GM23338 (cell line): ENCODE data around the gene APC2. TPM values are rescaled to one million over a fixed set of nuclear protein-coding genes. Genes with fewer than 3 reads are reported as not detected.
A peak's percentile ranks its signal among the peaks of the same experiment; 100 is the strongest.

Experiments
- ATAC-seq: fragments of 200-7000 bp; cut with Tn5 transposase; 3 replicates; pipeline ENCODE4 v1.9.1; 2020
- DNase-seq: peaks from one replicate; pipeline ENCODE4 v3.0.0-alpha.2; 2015; ENCODE audit warnings: low spot score
- H2AFZ ChIP-seq: fragments of 200-600 bp; sonication (generic); 2 replicates; pipeline ENCODE4 v1.8.0; 2016; ENCODE audit warnings: antibody characterized with exemption, mild to moderate bottlenecking, moderate library complexity
- H3F3A ChIP-seq: fragments of 200-600 bp; sonication (generic); replicated peaks from 2 replicates; pipeline ENCODE4 v1.8.0; 2017; ENCODE audit warnings: antibody characterized with exemption, mixed run types, low read depth
- H3K27ac ChIP-seq: fragments of 200-600 bp; sonication (generic); 2 replicates; pipeline ENCODE4 v1.6.1; 2016; ENCODE audit warnings: low read depth
- H3K27me3 ChIP-seq: fragments of 200-600 bp; sonication (generic); 2 replicates; pipeline ENCODE4 v1.8.0; 2016; ENCODE audit warnings: mild to moderate bottlenecking, mixed run types, moderate library complexity; ENCODE audit not compliant: insufficient read depth
- H3K36me3 ChIP-seq: fragments of 200-600 bp; sonication (generic); 2 replicates; pipeline ENCODE4 v1.8.0; 2016; ENCODE audit warnings: mild to moderate bottlenecking; ENCODE audit not compliant: insufficient read depth
- H3K4me1 ChIP-seq: fragments of 200-600 bp; sonication (generic); 2 replicates; pipeline ENCODE4 v1.8.0; 2016; ENCODE audit warnings: mild to moderate bottlenecking, moderate library complexity; ENCODE audit not compliant: insufficient read depth
- H3K4me2 ChIP-seq: fragments of 200-600 bp; sonication (generic); 2 replicates; pipeline ENCODE4 v1.7.1; 2017; ENCODE audit warnings: mixed run types
- H3K4me3 ChIP-seq: fragments of 200-600 bp; sonication (generic); 2 replicates; pipeline ENCODE4 v1.6.1; 2016; ENCODE audit warnings: mixed run types
- H3K79me2 ChIP-seq: fragments of 200-600 bp; sonication (generic); replicated peaks from 2 replicates; pipeline ENCODE4 v1.8.0; 2017; ENCODE audit warnings: mild to moderate bottlenecking; ENCODE audit not compliant: insufficient read depth
- H3K9me2 ChIP-seq: fragments of 200-600 bp; sonication (generic); 2 replicates; pipeline ENCODE4 v1.8.0; 2017; ENCODE audit not compliant: insufficient read depth
- H4K20me1 ChIP-seq: fragments of 200-600 bp; sonication (generic); replicated peaks from 2 replicates; pipeline ENCODE4 v1.8.0; 2017; ENCODE audit warnings: mild to moderate bottlenecking; ENCODE audit not compliant: insufficient read depth
- H3K27ac Mint-ChIP-seq: 2 replicates; pipeline ENCODE4 v1.8.0; 2020; ENCODE audit warnings: inconsistent platforms, mild to moderate bottlenecking, moderate library complexity, mixed read lengths
- H3K27me3 Mint-ChIP-seq: 3 replicates; pipeline ENCODE4 v1.8.0; 2022; ENCODE audit warnings: low read depth, mild to moderate bottlenecking, moderate library complexity, mixed read lengths, inconsistent platforms; ENCODE audit not compliant: insufficient read depth, poor library complexity
- H3K36me3 Mint-ChIP-seq: 3 replicates; pipeline ENCODE4 v1.8.0; 2021; ENCODE audit warnings: low read depth, mild to moderate bottlenecking, inconsistent platforms, moderate library complexity, mixed read lengths
- H3K4me1 Mint-ChIP-seq: 3 replicates; pipeline ENCODE4 v1.8.0; 2020; ENCODE audit warnings: mild to moderate bottlenecking, inconsistent platforms, mixed read lengths
- H3K4me3 Mint-ChIP-seq: 3 replicates; pipeline ENCODE4 v1.8.0; 2021; ENCODE audit warnings: moderate library complexity, mild to moderate bottlenecking, inconsistent platforms, mixed read lengths
- H3K9me3 Mint-ChIP-seq: 3 replicates; pipeline ENCODE4 v1.8.0; 2020; ENCODE audit warnings: moderate library complexity, mild to moderate bottlenecking, inconsistent platforms, mixed read lengths
- CREB1 ChIP-seq: fragments of 250-450 bp; sonication (Bioruptor Pico); IDR thresholded peaks from 2 replicates; pipeline ENCODE4 v1.5.0; 2020; ENCODE audit warnings: low read depth, mild to moderate bottlenecking, moderate library complexity
- CTCF ChIP-seq, 2 experiments: fragments of 200-600 bp in 1 of 2; sonication (generic) in 1 of 2; conservative IDR thresholded peaks; 2 replicates each; pipeline versions ENCODE4 v1.5.1 to v1.6.1; 2016 to 2017; ENCODE audit warnings: antibody characterized with exemption in 2 of 2, low read depth in 2 of 2, mild to moderate bottlenecking in 2 of 2, moderate library complexity in 1 of 2
- EZH2 ChIP-seq: fragments of 200-600 bp; sonication (generic); IDR thresholded peaks from one replicate; pipeline ENCODE4 v1.8.0; 2017; ENCODE audit warnings: antibody characterized with exemption, mild to moderate bottlenecking, low read depth; ENCODE audit not compliant: unreplicated experiment
- EZH2phosphoT487 ChIP-seq: fragments of 200-600 bp; sonication (generic); IDR thresholded peaks from one replicate; pipeline ENCODE4 v1.8.1; 2018; ENCODE audit warnings: antibody characterized with exemption; ENCODE audit not compliant: unreplicated experiment
- POLR2AphosphoS5 ChIP-seq: IDR thresholded peaks from 2 replicates; pipeline ENCODE4 v1.6.1; 2016; ENCODE audit warnings: antibody characterized with exemption, low read depth
- STAT1 ChIP-seq: IDR thresholded peaks from one replicate; pipeline ENCODE4 v1.6.1; 2016; ENCODE audit warnings: antibody characterized with exemption; ENCODE audit not compliant: unreplicated experiment
- ZNF114 ChIP-seq: fragments of 250-450 bp; sonication (Bioruptor Pico); IDR thresholded peaks from 2 replicates; pipeline ENCODE4 v1.5.0; 2020; ENCODE audit warnings: mild to moderate bottlenecking, moderate library complexity
- ZNF331 ChIP-seq: fragments of 250-450 bp; sonication (Bioruptor Pico); IDR thresholded peaks from 2 replicates; pipeline ENCODE4 v1.5.0; 2020; ENCODE audit warnings: low read depth, mild to moderate bottlenecking, moderate library complexity
- ZNF462 ChIP-seq: fragments of 250-450 bp; sonication (Bioruptor Pico); IDR thresholded peaks from 2 replicates; pipeline ENCODE4 v1.5.0; 2020; ENCODE audit warnings: mild to moderate bottlenecking, moderate library complexity
- polyA plus RNA-seq: library from polyadenylated mRNA; unstranded; fragments of >200 nt; fragmentation: Nextera tagmentation; extraction: Ambion mirVana; gene quantifications from 2 replicates; pipeline ENCODE4 v1.2.1, GENCODE V29; 2016
- total RNA-seq: library from RNA; depleted of rRNA; stranded (reverse); fragments of >200 nt; shearing (Covaris generic); gene quantifications from 2 replicates; pipeline ENCODE4 v1.2.3, GENCODE V29; 2014

Gene APC2
- total and polyA plus RNA-seq, 2 experiments from 2014 or later, result 1.4 to 18.3 TPM

GRCh38 chr19:1400281-1401137, 49.4 kb upstream of the APC2 start:
- no peak overlapping the region for H3K27ac ChIP-seq
- H3K36me3 Mint-ChIP-seq, result no peaks in the 10 kb centered on the region; the same call in 2 of the 3 replicates
- TF ChIP-seq POLR2AphosphoS5 (no peak), EZH2 (no peak), EZH2phosphoT487 (no peak), STAT1 (no peak), ZNF462 (CRISPR knock-in tag) (no peak), CREB1 (CRISPR knock-in tag) (no peak), ZNF331 (CRISPR knock-in tag) (no peak), ZNF114 (CRISPR knock-in tag) (no peak), CTCF (conservative IDR thresholded peaks at IDR 0.05; ENCODE audit: low read depth in 2 of 2) (no peak)
- H3K27me3 ChIP-seq, result peaks cover 6% of the 10 kb centered on the region; the same call in 1 of the 2 replicates
- H3K27me3 Mint-ChIP-seq, result peaks cover 8% of the 10 kb centered on the region
- H3K79me2 ChIP-seq, result no peaks in the 10 kb centered on the region
- H3K4me1 Mint-ChIP-seq, result peaks cover 6% of the 10 kb centered on the region; the same call in 2 of the 3 replicates
- peak; percentile 27 for ATAC-seq
- no peak for DNase-seq
- H3K4me1 ChIP-seq, result 0 out of 2 replicates have a peak, but pooled peaks cover 5% of the 10 kb centered on the region
- peak overlapping the region; percentile 70 for H3K4me3 ChIP-seq
- H3K9me2 ChIP-seq, result no peaks in the 10 kb centered on the region
- H3F3A ChIP-seq, result peaks cover 4% of the 10 kb centered on the region; the same call in 1 of the 2 replicates
- H3K4me2 ChIP-seq, result peak overlapping the region; percentile 86
- H3K36me3 ChIP-seq, result no peaks in the 10 kb centered on the region
- no peaks in the 10 kb centered on the region for H3K9me3 Mint-ChIP-seq
- no peaks in the 10 kb centered on the region; the same call in 1 of the 2 replicates for H4K20me1 ChIP-seq
- H3K4me3 Mint-ChIP-seq, result peak overlapping the region; percentile 70
- H3K27ac Mint-ChIP-seq, result no peak overlapping the region
- peak overlapping the region; percentile 74; the same call in 1 of the 2 replicates for H2AFZ ChIP-seq
